Measurements from ENCODE around the gene BOC.

BOC gene

DNA sequence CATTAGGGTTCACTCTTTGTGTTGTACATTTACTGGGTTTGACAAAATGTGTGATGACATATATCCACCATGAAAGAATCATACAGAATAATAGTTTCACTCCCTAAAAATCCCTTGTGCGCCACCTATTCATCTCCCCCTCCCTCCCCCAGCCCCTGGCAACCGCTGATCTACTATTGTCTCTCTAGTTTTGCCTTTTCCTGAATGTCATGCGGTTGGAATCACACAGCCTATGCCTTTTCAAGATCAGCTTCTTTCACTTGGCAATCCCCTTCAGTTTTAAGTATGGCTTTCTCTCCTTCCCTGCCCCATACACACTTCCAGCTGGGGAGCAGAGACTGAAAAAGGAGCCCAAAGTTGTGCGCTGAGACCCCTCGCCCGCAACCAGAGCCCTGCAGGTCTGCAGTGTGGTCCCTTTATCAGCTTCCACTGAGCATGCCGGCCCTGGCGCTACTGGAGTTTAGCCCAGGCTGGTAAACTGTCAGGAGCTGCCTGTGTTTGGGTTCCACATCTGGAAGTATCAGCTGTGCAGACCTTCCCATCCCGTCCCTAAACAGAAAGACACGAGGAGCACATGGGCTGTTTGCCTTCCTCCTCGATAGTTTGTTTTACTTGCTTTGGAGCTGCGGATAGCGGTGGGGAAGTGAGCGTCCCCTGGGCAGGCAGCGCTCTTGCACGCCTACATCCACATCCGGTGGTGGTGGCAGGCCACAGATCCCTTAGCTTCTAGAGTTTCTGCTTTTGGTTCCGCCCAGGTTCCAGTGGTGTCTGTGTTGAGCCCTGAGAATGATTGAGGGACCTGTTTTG is 12.3 kb downstream of the BOC start:
- no peak for TF ChIP-seq CTCF (IDR thresholded peaks at IDR 0.05)
- DNase-seq (ENCODE audit: low spot score) = no peak
- Histone ChIP-seq H3K27ac (peak overlapping the region in 1 of 2 donors; percentile 15), H3K4me3 (no peak overlapping the region)

- no peak overlapping the region for H3K27ac ChIP-seq
- no peak for DNase-seq (ENCODE audit: low spot score)
- H3K4me3 ChIP-seq = no peak overlapping the region
- TF ChIP-seq CTCF (IDR thresholded peaks at IDR 0.05) = no peak
Measured at GRCh38 chr3:113225286-113225685, 13.9 kb downstream of the BOC start.

DNA sequence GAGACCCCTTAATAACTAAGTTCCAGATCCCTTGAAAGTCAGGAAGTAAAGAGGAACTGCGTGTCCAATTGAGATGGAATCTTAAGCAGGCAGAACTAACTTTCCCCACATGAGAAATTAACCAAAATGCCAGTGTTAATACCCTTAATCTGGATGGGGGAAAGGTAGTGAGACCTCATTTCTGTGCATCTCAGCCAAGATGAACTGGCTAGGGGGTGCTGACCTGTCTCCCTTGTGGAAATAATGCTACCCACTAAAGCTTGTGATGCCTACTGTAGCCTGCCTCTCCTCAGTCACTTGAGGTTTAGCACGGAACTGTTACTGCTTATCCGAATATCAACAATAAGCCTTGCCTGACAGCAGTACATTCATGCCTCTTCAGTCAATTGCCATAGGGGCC is 15.1 kb downstream of the BOC start:
- no peak overlapping the region for H3K27ac ChIP-seq
- no peak overlapping the region for H3K4me3 ChIP-seq
- TF ChIP-seq CTCF (IDR thresholded peaks at IDR 0.05) = no peak
- DNase-seq (ENCODE audit: low spot score) = no peak

DNA sequence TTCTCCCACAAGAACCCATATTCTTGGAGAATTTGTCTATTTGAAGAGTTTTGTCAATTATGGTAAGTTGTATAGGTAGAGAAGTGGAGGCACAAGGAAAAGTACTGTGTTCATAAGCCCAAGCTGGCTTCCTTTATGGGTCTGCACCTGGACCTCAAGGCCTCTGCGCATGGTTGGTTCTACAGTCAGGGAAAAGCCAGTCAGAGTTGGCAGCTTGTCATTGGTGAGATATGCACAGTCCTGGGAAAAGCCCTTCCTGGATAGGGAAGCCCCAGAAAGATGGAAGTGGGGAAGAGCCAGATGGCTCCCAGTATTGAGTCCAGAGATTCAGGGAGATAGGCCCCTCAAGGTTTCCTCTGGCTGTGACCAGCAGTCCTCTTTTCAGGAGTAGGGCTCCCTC is 15.8 kb downstream of the BOC start:
- no peak overlapping the region for H3K4me3 ChIP-seq
- no peak for TF ChIP-seq CTCF (IDR thresholded peaks at IDR 0.05)
- H3K27ac ChIP-seq = no peak overlapping the region
- DNase-seq (ENCODE audit: low spot score) = no peak

DNA sequence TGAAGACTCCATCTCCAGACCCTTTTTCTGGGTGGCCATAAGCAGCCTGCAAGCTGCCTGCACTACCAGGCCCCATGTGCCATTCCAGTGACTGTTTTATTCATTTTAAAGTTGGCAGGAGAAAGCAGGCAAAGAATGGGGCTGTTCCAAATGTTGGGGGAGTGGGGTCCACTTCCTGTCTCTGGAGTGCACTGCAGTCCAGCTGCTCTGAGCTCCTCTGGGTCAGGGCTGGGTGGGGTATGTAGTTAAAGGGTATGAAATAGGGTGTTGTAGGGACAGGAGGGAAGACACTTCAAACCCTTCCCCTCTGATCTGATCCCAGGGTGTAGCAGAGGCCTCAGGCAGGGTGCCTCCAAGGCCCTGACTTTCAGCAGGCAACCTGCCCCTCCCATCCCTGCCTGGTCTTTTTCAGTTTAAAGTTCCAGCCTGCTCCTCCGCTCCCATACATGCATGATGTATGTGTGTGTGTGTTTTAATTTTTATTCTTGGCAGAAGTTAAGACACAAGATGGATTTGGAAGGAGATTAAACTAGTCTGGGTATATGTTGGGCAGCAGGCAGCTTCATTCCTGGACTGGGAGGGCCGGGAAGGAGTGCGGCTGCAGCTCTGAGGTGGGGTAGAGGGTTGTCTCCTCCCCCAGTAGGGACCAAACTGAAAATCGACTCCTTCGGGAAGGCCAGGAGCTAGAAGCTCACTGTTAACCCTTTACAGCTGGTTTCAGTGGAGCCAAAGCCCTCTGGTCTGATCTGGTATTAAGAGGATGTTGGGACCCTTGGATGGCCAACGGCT is 17.3 kb downstream of the BOC start:
- no peak for TF ChIP-seq CTCF (IDR thresholded peaks at IDR 0.05)
- H3K27ac ChIP-seq = no peak overlapping the region
- DNase-seq (ENCODE audit: low spot score) = no peak
- H3K4me3 ChIP-seq = no peak overlapping the region

- no peak overlapping the region for H3K4me3 ChIP-seq
- no peak for DNase-seq (ENCODE audit: low spot score)
- peak overlapping the region in 1 of 2 donors; percentile 3 for H3K27ac ChIP-seq
- no peak for TF ChIP-seq CTCF (IDR thresholded peaks at IDR 0.05)
Measured at GRCh38 chr3:113231391-113231790, 20.0 kb downstream of the BOC start.
